Thoracic aorta (tissue), 2 donors: ENCODE measurements around the gene RNF150. TPM values are rescaled to one million over a fixed set of nuclear protein-coding genes. Genes with fewer than 3 reads are reported as not detected.

Experiments
- ATAC-seq: fragments of 150-250 bp; one replicate; pipeline ENCODE4 v1.8.0; 2017; ENCODE audit warnings: low read depth; ENCODE audit not compliant: insufficient number of reproducible peaks, low FRiP score
- DNase-seq: peaks from one replicate; pipeline ENCODE4 v3.0.0-alpha.2; 2020; ENCODE audit warnings: low spot score
- H3K27ac ChIP-seq, 2 donors: fragments of 200-600 bp; sonication (generic); 1 replicate in 1 of 2; 2 replicates in 1 of 2; pipeline ENCODE4 v1.5.1; 2016; ENCODE audit warnings: mild to moderate bottlenecking in 2 of 2, moderate library complexity in 2 of 2
- H3K27me3 ChIP-seq: fragments of 200-600 bp; sonication (generic); replicated peaks from 2 replicates; pipeline ENCODE4 v1.6.0; 2016; ENCODE audit warnings: mild to moderate bottlenecking; ENCODE audit not compliant: insufficient read depth
- H3K36me3 ChIP-seq: fragments of 200-600 bp; sonication (generic); one replicate; pipeline ENCODE4 v1.5.1; 2016
- H3K4me1 ChIP-seq, 2 donors: fragments of 200-600 bp; sonication (generic); 1 replicate in 1 of 2; 2 replicates in 1 of 2; pipeline versions ENCODE4 v1.5.1 to v1.6.0; 2016; ENCODE audit warnings: low read depth in 2 of 2, mild to moderate bottlenecking in 1 of 2; ENCODE audit not compliant: control insufficient read depth in 1 of 2
- H3K4me3 ChIP-seq: fragments of 200-600 bp; sonication (generic); 2 replicates; pipeline ENCODE4 v1.5.1; 2016; ENCODE audit warnings: mild to moderate bottlenecking
- H3K9me3 ChIP-seq: fragments of 200-600 bp; sonication (generic); 2 replicates; pipeline ENCODE4 v1.5.1; 2016
- total RNA-seq, 2 donors: library from RNA; depleted of rRNA; stranded (reverse); fragments of >200 nt; gene quantifications; one replicate each; pipeline versions ENCODE4 v1.1.0 to v1.2.3, GENCODE V29; 2016
- TF ChIP-seq, protein P1 (sequence below): fragments of 200-600 bp; sonication (generic); IDR thresholded peaks from one replicate; pipeline ENCODE4 v1.5.1; 2019; ENCODE audit warnings: antibody characterized with exemption

The RNF150 gene
- total RNA-seq, 2 donors from 2014 or later: 9.7 to 11.6 TPM

DNA sequence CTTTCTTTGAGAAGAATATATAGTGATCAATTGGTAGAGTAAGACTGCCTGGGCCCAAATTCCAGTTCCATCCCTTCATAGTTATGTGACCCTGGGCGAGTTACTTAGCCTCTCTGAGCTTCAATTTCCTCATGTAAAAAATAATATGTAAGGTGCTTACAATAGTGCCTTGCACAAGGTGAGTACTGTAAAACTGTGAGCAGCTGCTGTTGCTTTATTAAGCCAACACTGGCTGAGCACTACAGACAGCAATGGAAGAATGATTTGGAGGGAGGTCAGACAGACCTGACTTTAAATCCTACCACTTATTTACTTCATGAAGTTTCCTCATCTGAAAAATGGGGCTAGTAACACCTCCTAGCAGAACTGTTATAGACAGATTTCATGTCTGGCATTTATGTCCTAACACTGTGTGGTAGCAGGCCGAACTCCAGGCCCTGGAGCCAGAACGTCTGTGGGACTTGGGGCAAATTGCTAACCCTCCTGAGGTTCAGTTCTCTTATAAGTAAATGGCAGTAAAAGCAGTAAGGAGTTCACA, 53.8 kb downstream of the RNF150 start:
- H3K27ac ChIP-seq: no peak overlapping the region
- H3K36me3 ChIP-seq: no peaks in the 10 kb centered on the region
- H3K4me3 ChIP-seq: no peak overlapping the region
- TF ChIP-seq, protein P1, sequence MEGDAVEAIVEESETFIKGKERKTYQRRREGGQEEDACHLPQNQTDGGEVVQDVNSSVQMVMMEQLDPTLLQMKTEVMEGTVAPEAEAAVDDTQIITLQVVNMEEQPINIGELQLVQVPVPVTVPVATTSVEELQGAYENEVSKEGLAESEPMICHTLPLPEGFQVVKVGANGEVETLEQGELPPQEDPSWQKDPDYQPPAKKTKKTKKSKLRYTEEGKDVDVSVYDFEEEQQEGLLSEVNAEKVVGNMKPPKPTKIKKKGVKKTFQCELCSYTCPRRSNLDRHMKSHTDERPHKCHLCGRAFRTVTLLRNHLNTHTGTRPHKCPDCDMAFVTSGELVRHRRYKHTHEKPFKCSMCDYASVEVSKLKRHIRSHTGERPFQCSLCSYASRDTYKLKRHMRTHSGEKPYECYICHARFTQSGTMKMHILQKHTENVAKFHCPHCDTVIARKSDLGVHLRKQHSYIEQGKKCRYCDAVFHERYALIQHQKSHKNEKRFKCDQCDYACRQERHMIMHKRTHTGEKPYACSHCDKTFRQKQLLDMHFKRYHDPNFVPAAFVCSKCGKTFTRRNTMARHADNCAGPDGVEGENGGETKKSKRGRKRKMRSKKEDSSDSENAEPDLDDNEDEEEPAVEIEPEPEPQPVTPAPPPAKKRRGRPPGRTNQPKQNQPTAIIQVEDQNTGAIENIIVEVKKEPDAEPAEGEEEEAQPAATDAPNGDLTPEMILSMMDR: no peak
- DNase-seq (no peak), ATAC-seq (no peak)
- H3K4me1 ChIP-seq: peaks cover 10 to 35% of the 10 kb centered on the region in 2 donors
- H3K9me3 ChIP-seq: no peaks in the 10 kb centered on the region
- no peaks in the 10 kb centered on the region for H3K27me3 ChIP-seq

- ATAC-seq: no peak
- Histone ChIP-seq H3K9me3 (no peaks in the 10 kb centered on the region), H3K4me3 (no peak overlapping the region), H3K27me3 (no peaks in the 10 kb centered on the region), H3K36me3 (no peaks in the 10 kb centered on the region), H3K4me1 (peaks cover 10 to 41% of the 10 kb centered on the region in 2 donors), H3K27ac (no peak overlapping the region)
- DNase-seq: no peak
- TF ChIP-seq, protein P1: no peak
Measured at GRCh38 chr4:141078871-141079270, 54.4 kb downstream of the RNF150 start.

- H3K4me1 ChIP-seq: peaks cover 10 to 45% of the 10 kb centered on the region in 2 donors
- TF ChIP-seq, protein P1: no peak
- ATAC-seq (no peak), DNase-seq (no peak)
- H3K9me3 ChIP-seq: no peaks in the 10 kb centered on the region
- no peak overlapping the region for H3K4me3 ChIP-seq
- H3K27me3 ChIP-seq: no peaks in the 10 kb centered on the region
- H3K27ac ChIP-seq: no peak overlapping the region
- H3K36me3 ChIP-seq: no peaks in the 10 kb centered on the region
Measured at GRCh38 chr4:141077611-141078225, 55.6 kb downstream of the RNF150 start.

- DNase-seq: no peak
- ATAC-seq: no peak
- Histone ChIP-seq H3K36me3 (no peaks in the 10 kb centered on the region), H3K9me3 (no peaks in the 10 kb centered on the region), H3K27ac (no peak overlapping the region), H3K4me1 (peaks cover 10 to 45% of the 10 kb centered on the region in 2 donors), H3K4me3 (no peak overlapping the region), H3K27me3 (no peaks in the 10 kb centered on the region)
- TF ChIP-seq, protein P1: no peak
Measured at GRCh38 chr4:141075553-141075952, 57.7 kb downstream of the RNF150 start.

- ATAC-seq (no peak), DNase-seq (no peak)
- Histone ChIP-seq H3K4me3 (no peak overlapping the region), H3K36me3 (no peaks in the 10 kb centered on the region), H3K9me3 (no peaks in the 10 kb centered on the region), H3K27ac (peak overlapping the region in 1 of 2 donors; percentile 1), H3K4me1 (peaks cover 8 to 38% of the 10 kb centered on the region in 2 donors), H3K27me3 (no peaks in the 10 kb centered on the region)
- TF ChIP-seq, protein P1: no peak
Measured at GRCh38 chr4:141074098-141074878, 59.0 kb downstream of the RNF150 start.
